ENCODE data around the gene DPP8. TPM values are rescaled to one million over a fixed set of nuclear protein-coding genes. Genes with fewer than 3 reads are reported as not detected.
A peak's percentile ranks its signal among the peaks of the same experiment; 100 is the strongest.

The DPP8 gene
- total RNA-seq, 4 donors from 2014 or later: 33.1 to 66.9 (median 47.9) TPM

GRCh38 chr15:65529762-65530317 is 12.4 kb upstream of the DPP8 start:
- Histone ChIP-seq H3K4me1 (peaks cover 0 to 34% (median 2%) of the 10 kb centered on the region in 3 donors), H3K36me3 (no peaks in the 10 kb centered on the region), H3K9me3 (no peaks in the 10 kb centered on the region), H3K4me3 (peak overlapping the region; percentile 79), H3K27me3 (no peaks in the 10 kb centered on the region), H3K27ac (peak overlapping the region; percentile 19 to 84 (median 75))
- WGBS, 2 donors (ENCODE audit: low coverage in 1 of 2): 48 to 50% methylated on average over 12 of the region's 13 CpGs
- TF ChIP-seq POLR2A (IDR thresholded peaks at IDR 0.05): no peak
- TF ChIP-seq CTCF (IDR thresholded peaks at IDR 0.05): no peak
- TF ChIP-seq POLR2AphosphoS5 (IDR thresholded peaks at IDR 0.05): no peak
- no peak for TF ChIP-seq EP300 (IDR thresholded peaks at IDR 0.05)
- ATAC-seq: no peak

GRCh38 chr15:65528461-65529060 is 11.1 kb upstream of the DPP8 start:
- H3K36me3 ChIP-seq: no peaks in the 10 kb centered on the region
- H3K27me3 ChIP-seq: no peaks in the 10 kb centered on the region
- no peak for ATAC-seq
- no peak overlapping the region for H3K4me3 ChIP-seq
- no peaks in the 10 kb centered on the region for H3K9me3 ChIP-seq
- WGBS, 2 donors (ENCODE audit: low coverage in 1 of 2): 90 to 93% methylated on average over 3 to 16 of the region's 20 CpGs
- peaks cover 0 to 34% (median 2%) of the 10 kb centered on the region in 3 donors for H3K4me1 ChIP-seq
- TF ChIP-seq POLR2AphosphoS5 (IDR thresholded peaks at IDR 0.05) (no peak), CTCF (IDR thresholded peaks at IDR 0.05) (no peak), EP300 (IDR thresholded peaks at IDR 0.05) (no peak), POLR2A (IDR thresholded peaks at IDR 0.05) (no peak)
- no peak overlapping the region for H3K27ac ChIP-seq

- Histone ChIP-seq H3K27me3 (no peaks in the 10 kb centered on the region), H3K36me3 (no peaks in the 10 kb centered on the region), H3K27ac (no peak overlapping the region), H3K4me3 (no peak overlapping the region), H3K9me3 (no peaks in the 10 kb centered on the region), H3K4me1 (peaks cover 0 to 8% (median 0%) of the 10 kb centered on the region in 3 donors)
- TF ChIP-seq EP300 (IDR thresholded peaks at IDR 0.05) (no peak), POLR2AphosphoS5 (IDR thresholded peaks at IDR 0.05) (no peak), CTCF (IDR thresholded peaks at IDR 0.05) (no peak), POLR2A (IDR thresholded peaks at IDR 0.05) (no peak)
- no peak for ATAC-seq
- 88% methylated on average over 1 of the region's 1 CpG; no CpG with 5 or more reads in 1 of the 2 donors for WGBS, 2 donors (ENCODE audit: low coverage in 1 of 2)
Observed at GRCh38 chr15:65525622-65526021, 8.1 kb upstream of the DPP8 start.

GRCh38 chr15:65524226-65524625 is 6.7 kb upstream of the DPP8 start:
- H3K4me3 ChIP-seq: no peak overlapping the region
- no peaks in the 10 kb centered on the region for H3K27me3 ChIP-seq
- 71 to 85% methylated on average over 2 to 9 of the region's 10 CpGs for WGBS, 2 donors (ENCODE audit: low coverage in 1 of 2)
- no peak for TF ChIP-seq EP300 (IDR thresholded peaks at IDR 0.05)
- no peak for TF ChIP-seq CTCF (IDR thresholded peaks at IDR 0.05)
- no peak for TF ChIP-seq POLR2A (IDR thresholded peaks at IDR 0.05)
- TF ChIP-seq POLR2AphosphoS5 (IDR thresholded peaks at IDR 0.05): no peak
- no peak for ATAC-seq
- no peaks in the 10 kb centered on the region for H3K36me3 ChIP-seq
- H3K27ac ChIP-seq: no peak overlapping the region
- H3K9me3 ChIP-seq: no peaks in the 10 kb centered on the region
- H3K4me1 ChIP-seq: no peaks in the 10 kb centered on the region

- Histone ChIP-seq H3K36me3 (no peaks in the 10 kb centered on the region), H3K9me3 (no peaks in the 10 kb centered on the region), H3K4me3 (no peak overlapping the region), H3K4me1 (peaks cover 2 to 6% (median 4%) of the 10 kb centered on the region in 3 donors), H3K27ac (no peak overlapping the region), H3K27me3 (no peaks in the 10 kb centered on the region)
- TF ChIP-seq EP300 (IDR thresholded peaks at IDR 0.05) (no peak), POLR2A (IDR thresholded peaks at IDR 0.05) (no peak), CTCF (IDR thresholded peaks at IDR 0.05) (no peak), POLR2AphosphoS5 (IDR thresholded peaks at IDR 0.05) (no peak)
- WGBS, 2 donors (ENCODE audit: low coverage in 1 of 2): 55 to 63% methylated on average over 5 of the region's 7 CpGs
- no peak for ATAC-seq
Observed at GRCh38 chr15:65521350-65521749, 3.9 kb upstream of the DPP8 start.
